Osteocyte (in vitro differentiated cells): ENCODE results near the gene C1orf159. TPM values are rescaled to one million over a fixed set of nuclear protein-coding genes. Genes with fewer than 3 reads are reported as not detected.
"Not testable (repeated sequence)": the region's sequence is repeated elsewhere in the genome, so short reads cannot be mapped to it uniquely, and the experiment has no call there.

Experiments used
- DNase-seq: peaks from one replicate; pipeline ENCODE4 v3.0.0; 2021; ENCODE audit warnings: mixed read lengths; ENCODE audit not compliant: unreplicated experiment; ENCODE audit errors: extremely low spot score
- H3K27ac Mint-ChIP-seq: one replicate; pipeline ENCODE4 v1.8.0; 2021; ENCODE audit warnings: mild to moderate bottlenecking, mixed read lengths; ENCODE audit not compliant: unreplicated experiment
- H3K27me3 Mint-ChIP-seq: one replicate; pipeline ENCODE4 v1.8.0; 2021; ENCODE audit warnings: mixed read lengths; ENCODE audit not compliant: unreplicated experiment
- H3K36me3 Mint-ChIP-seq: one replicate; pipeline ENCODE4 v1.8.0; 2021; ENCODE audit warnings: mixed read lengths; ENCODE audit not compliant: unreplicated experiment
- H3K4me1 Mint-ChIP-seq: one replicate; pipeline ENCODE4 v1.8.0; 2021; ENCODE audit warnings: mixed read lengths; ENCODE audit not compliant: unreplicated experiment
- H3K4me3 Mint-ChIP-seq: one replicate; pipeline ENCODE4 v1.8.0; 2021; ENCODE audit warnings: mild to moderate bottlenecking, moderate library complexity, mixed read lengths; ENCODE audit not compliant: unreplicated experiment
- H3K9me3 Mint-ChIP-seq: one replicate; pipeline ENCODE4 v1.8.0; 2021; ENCODE audit warnings: mixed read lengths; ENCODE audit not compliant: unreplicated experiment
- total RNA-seq: library from RNA; stranded (reverse); gene quantifications from 2 replicates; pipeline ENCODE4 v1.2.1, GENCODE V29; 2021
- TF ChIP-seq, protein P1 (sequence below): fragments of 200-600 bp; sonication (generic); IDR thresholded peaks from 2 replicates; pipeline ENCODE4 v1.5.0; 2021; ENCODE audit warnings: antibody characterized with exemption, mild to moderate bottlenecking, moderate library complexity

Gene C1orf159
- total RNA-seq, 1 donor from 2014 or later, result 16.9 TPM

DNA sequence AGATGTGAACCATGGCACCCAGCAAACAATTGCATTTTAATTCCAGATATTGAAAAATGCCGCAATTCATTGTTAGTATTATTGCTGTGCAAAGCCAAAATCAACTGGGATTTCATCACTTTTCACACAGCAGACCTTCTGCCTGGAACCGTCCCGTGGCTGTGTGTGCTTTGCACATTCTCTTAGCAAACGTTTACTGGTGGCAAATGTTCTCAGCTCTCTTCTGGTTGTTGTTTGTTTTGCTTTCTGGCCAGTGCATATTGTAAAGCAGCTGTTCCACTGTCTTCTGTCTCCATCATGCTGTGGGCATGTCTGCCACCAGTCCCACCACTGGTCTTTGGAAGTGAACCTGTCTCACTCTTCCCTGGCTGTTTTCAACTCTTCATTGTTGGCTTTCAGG, 38.0 kb upstream of the C1orf159 start:
- DNase-seq, result no peak
- peaks cover 12% of the 10 kb centered on the region for H3K9me3 Mint-ChIP-seq
- H3K27me3 Mint-ChIP-seq, result no peaks in the 10 kb centered on the region
- no peak overlapping the region for H3K27ac Mint-ChIP-seq
- TF ChIP-seq, protein P1, sequence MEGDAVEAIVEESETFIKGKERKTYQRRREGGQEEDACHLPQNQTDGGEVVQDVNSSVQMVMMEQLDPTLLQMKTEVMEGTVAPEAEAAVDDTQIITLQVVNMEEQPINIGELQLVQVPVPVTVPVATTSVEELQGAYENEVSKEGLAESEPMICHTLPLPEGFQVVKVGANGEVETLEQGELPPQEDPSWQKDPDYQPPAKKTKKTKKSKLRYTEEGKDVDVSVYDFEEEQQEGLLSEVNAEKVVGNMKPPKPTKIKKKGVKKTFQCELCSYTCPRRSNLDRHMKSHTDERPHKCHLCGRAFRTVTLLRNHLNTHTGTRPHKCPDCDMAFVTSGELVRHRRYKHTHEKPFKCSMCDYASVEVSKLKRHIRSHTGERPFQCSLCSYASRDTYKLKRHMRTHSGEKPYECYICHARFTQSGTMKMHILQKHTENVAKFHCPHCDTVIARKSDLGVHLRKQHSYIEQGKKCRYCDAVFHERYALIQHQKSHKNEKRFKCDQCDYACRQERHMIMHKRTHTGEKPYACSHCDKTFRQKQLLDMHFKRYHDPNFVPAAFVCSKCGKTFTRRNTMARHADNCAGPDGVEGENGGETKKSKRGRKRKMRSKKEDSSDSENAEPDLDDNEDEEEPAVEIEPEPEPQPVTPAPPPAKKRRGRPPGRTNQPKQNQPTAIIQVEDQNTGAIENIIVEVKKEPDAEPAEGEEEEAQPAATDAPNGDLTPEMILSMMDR, result no peak
- H3K4me1 Mint-ChIP-seq, result peaks cover 3% of the 10 kb centered on the region
- H3K36me3 Mint-ChIP-seq, result no peaks in the 10 kb centered on the region
- H3K4me3 Mint-ChIP-seq, result no peak overlapping the region

DNA sequence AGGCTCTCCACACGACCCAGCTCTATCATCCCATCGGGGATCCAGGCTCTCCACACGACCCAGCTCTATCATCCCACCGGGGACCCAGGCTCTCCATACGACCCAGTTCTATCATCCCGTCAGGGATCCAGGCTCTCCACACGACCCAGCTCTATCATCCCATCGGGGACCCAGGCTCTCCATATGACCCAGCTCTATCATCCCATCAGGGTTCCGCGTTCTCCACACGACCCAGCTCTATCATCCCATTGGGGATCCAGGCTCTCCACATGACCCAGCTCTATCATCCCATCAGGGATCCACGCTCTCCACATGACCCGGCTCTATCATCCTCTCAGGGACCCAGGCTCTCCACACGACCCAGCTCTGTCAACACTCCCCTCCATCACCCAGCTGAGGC, 37.3 kb upstream of the C1orf159 start:
- not testable (repeated sequence) for H3K4me1 Mint-ChIP-seq, H3K27ac Mint-ChIP-seq, H3K4me3 Mint-ChIP-seq, H3K36me3 Mint-ChIP-seq, DNase-seq, H3K27me3 Mint-ChIP-seq
- peaks cover 12% of the 10 kb centered on the region for H3K9me3 Mint-ChIP-seq

DNA sequence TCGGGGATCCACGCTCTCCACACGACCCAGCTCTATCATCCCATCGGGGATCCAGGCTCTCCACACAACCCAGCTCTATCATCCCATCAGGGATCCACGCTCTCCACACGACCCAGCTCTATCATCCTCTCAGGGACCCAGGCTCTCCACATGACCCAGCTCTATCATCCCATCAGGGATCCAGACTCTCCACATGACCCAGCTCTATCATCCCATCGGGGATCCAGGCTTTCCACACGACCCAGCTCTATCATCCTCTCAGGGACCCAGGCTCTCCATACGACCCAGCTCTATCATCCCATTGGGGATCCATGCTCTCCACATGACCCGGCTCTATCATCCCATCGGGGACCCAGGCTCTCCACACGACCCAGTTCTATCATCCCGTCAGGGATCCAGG, 36.5 kb upstream of the C1orf159 start:
- H3K27me3 Mint-ChIP-seq, H3K4me1 Mint-ChIP-seq, H3K27ac Mint-ChIP-seq, H3K36me3 Mint-ChIP-seq, DNase-seq, H3K4me3 Mint-ChIP-seq: not testable (repeated sequence)
- H3K9me3 Mint-ChIP-seq, result peaks cover 12% of the 10 kb centered on the region

DNA sequence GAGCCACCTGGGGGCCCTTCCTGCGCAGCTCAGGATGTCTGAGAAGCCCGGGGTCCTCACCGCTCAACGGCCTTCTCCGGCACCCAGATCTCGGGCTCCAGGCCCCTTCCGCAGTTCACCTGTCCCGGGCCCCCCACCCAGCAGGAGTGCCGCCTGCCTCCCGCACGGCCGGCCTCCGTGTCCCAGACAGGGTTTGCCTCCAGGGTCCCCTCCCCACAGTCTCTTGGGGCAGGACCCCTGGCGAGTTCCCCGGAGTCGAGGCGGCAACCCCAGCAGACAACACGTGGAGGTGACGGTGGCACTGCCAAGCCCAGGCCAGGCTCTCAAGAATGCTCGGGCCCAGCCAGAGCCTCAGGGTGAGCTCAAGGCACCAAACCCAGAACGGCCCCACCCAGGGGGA, 35.4 kb upstream of the C1orf159 start:
- no peak for DNase-seq
- H3K27ac Mint-ChIP-seq, result no peak overlapping the region
- TF ChIP-seq, protein P1, result no peak
- peaks cover 2% of the 10 kb centered on the region for H3K27me3 Mint-ChIP-seq
- H3K4me1 Mint-ChIP-seq, result peaks cover 3% of the 10 kb centered on the region
- H3K9me3 Mint-ChIP-seq, result peaks cover 12% of the 10 kb centered on the region
- H3K4me3 Mint-ChIP-seq, result no peak overlapping the region
- no peaks in the 10 kb centered on the region for H3K36me3 Mint-ChIP-seq

DNA sequence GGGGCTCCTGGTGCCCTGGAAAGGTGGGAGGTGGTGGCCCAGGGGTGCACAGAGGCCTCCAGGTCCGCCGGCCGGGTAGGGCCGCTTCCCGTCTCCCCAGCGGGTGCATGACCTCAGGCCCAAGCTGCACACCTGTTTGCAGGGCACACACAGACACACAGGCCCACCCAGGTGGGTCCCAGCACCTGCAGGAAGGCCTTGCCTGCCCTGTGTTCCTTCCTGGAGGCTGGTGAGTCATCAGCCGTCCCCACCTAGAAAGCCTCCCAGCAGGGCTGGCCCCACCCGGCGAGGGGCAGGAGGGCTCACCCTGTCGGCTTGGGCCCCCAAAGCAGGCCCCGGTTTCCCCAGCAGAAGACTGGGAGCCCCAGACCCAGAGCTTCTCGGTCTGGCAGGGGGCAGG, 34.2 kb upstream of the C1orf159 start:
- no peak overlapping the region for H3K4me3 Mint-ChIP-seq
- H3K36me3 Mint-ChIP-seq, result no peaks in the 10 kb centered on the region
- H3K9me3 Mint-ChIP-seq, result peaks cover 12% of the 10 kb centered on the region
- no peak overlapping the region for H3K27ac Mint-ChIP-seq
- H3K27me3 Mint-ChIP-seq, result peaks cover 2% of the 10 kb centered on the region
- H3K4me1 Mint-ChIP-seq, result peaks cover 3% of the 10 kb centered on the region
- TF ChIP-seq, protein P1, result no peak
- no peak for DNase-seq

DNA sequence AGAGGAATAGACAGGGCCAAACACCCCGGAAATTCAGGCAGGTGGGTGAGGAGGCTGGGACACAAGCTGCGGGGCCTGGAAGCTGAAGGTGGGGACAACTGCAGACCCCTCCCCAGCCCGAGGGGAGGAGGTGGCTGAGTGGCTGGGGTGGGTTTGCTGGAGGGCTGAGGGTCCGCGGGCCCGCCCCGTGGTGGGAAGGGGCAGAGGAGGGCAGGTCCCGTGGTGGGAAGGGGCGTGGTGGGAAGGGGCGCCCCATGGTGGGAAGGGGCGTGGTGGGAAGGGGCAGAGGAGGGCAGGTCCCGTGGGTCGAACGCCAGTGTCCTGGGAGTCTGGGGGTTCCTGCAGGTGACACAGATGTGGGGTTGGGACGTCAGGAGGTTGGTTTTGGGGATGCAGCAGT, 33.5 kb upstream of the C1orf159 start:
- Mint-ChIP-seq H3K36me3 (no peaks in the 10 kb centered on the region), H3K9me3 (peaks cover 12% of the 10 kb centered on the region), H3K4me3 (no peak overlapping the region), H3K27ac (no peak overlapping the region), H3K27me3 (peaks cover 2% of the 10 kb centered on the region), H3K4me1 (peaks cover 3% of the 10 kb centered on the region)
- no peak for DNase-seq
- TF ChIP-seq, protein P1, result no peak
